GM19455 (cell line): ENCODE results near the gene DTD2.
A peak's percentile ranks its signal among the peaks of the same experiment; 100 is the strongest.
"Not testable (repeated sequence)": the region's sequence is repeated elsewhere in the genome, so short reads cannot be mapped to it uniquely, and the experiment has no call there.

Experiments used
- ATAC-seq: cut with Tn5 transposase; IDR thresholded peaks from one replicate; pipeline ENCODE4 v1.9.1; 2021; ENCODE audit not compliant: unreplicated experiment

Gene DTD2

DNA sequence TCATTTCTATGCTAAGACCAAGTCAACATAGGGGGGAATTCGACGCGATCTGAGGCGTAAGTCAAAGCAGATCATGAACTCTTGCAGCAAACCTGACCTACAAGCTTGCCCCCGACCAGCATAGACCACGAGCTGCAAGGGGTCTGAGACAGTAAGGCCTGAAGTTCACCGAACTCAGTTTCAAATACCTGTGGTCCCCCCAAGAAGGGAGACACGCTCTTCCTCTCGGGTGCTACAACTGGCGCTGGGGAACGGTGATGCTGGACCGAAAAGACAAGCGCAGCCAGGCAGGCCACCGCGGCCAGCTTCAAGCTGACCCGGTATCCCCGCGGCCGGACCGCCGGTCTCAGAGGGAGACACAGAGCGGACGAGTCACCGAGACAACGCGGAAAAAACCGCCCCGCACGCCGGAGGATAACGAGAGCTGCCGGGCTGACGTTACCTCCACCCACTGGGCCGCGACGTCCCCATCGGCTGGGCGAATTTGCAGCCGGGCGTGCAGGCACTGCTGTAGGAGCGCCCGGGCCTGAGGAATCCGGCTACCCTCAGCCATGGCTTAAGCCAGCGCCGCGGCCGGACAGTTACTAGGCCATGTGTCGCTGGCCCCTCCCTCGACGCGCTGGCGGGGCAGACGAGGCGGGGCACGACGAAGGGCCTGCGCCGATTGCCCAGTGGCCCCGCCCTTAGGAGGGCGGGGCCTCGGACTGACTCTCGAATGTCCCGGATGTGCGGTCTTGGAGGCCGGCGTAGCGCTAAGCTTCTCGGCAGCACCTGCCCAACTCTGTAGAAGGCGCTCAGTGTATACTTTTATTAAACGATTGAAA is at the start of gene DTD2:
TSS of gene DTD2 (minus strand) at position 666 of the 824 bp plus-strand sequence. CDS start at position 553, 113 bp downstream.
- peak; percentile 99 for ATAC-seq

DNA sequence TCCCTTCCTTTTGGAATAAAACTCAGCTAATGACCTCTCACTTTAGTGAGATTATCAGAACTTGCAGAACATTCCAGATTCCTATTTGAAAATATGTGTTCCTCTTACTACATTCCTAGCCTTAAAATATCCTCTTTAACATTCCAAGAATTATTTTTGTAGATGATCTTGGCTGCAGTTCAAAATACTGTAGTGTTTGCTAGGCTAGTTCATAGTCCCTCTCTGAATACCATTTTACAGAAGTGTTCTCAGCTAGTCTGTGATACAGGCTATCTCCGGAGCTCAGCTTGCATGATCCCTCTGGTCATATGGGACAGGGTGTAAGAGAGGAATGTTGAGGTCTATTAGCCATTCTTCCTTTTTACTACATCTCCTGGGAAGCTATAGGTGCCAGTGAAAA is 48.1 kb upstream of the DTD2 start:
- ATAC-seq: no peak

DNA sequence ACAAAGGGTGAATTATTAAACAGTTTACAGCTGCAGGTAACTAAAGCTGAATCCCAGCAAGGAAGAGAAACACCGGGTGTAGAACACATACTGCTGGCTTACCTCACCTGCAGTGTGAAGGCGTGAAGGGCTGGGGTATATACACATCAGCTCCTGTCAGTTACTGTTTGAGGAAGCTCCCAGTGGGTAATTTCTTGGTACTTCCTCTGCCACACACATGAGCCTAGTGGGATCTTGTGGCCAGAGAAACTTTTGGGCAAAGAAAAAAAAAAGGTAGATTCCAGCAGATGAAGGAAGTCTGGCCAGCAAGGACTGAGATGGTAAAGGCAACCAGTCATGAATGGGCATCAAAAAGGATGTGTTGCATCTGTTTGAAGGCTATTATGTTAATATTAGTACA is 44.6 kb upstream of the DTD2 start:
- no peak for ATAC-seq

DNA sequence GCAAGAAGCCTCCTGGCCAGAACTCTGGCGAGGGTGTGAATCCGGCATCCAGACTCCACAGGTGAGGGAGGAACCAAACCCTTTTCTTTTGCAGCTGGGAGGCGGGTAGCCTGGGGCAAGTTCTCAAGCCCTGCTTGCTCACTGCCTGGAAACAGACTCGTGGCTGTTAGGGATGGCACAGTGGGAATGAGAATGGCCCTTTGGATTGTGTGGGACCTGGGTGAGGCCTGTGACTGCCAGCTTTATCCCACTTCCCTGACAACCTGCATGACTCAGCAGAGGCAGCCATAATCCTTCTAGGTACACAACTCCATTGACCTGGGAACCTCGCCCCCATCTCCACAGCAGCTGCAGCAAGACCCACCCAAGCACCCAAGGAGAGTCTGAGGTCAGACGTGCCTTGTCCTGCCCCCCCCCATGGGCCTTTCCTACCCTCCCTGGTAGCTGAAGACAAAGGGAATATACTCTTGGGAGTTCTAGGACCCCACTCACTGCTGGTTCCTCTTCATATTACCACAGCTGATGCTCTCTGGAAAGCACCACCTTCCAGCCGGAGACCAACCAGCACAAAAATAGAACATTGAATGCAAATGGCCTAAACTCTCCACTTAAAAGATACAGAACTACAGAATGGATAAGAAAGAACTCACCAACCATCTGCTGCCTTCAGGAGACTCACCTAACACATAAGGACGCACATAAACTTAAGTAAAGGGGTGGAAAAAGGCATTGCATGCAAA is 35.6 kb upstream of the DTD2 start:
- no peak for ATAC-seq

DNA sequence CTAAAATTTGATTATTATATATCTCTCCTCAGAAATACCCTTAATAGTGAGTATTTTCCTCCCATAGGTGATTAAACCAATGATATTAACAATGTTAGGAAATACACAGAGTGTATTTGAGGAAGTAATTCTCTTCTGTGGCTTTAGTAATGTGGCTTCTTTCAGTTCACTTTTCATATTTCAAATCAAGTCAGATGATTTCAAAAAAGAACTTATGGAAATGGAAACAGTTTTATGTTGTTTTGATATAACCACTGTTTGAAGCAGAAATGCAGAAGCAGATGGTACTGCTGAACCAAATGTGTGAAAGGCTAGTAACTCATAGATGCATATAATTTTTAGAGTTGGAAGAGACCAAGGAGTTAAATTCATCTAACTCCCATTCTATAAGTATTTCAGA is 32.4 kb upstream of the DTD2 start:
- peak; percentile 49 for ATAC-seq

DNA sequence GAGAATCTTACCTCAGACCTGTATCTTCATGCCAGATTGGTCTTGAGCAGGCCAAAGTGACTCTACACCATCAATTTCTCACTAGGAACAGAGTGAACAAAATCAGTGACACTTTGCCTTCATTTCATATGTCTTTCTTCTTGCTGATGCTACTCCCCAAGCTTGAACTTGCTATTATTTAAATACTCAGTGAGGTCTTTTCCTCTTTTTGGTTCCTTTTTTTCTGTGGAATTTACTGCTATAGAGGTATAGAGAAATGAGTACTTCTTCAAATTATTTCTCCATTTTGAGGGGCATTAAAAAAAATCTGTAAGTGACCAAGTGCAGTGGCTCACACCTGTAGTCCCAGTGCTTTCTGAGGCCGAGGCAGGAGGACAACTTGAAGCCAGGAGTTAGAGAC is 30.6 kb upstream of the DTD2 start, which contains the start of gene GPR33:
TSS of gene GPR33 (minus strand) at position 154 of the 400 bp plus-strand sequence. CDS start 4,074 bp downstream, outside the sequence.
- no peak for ATAC-seq

DNA sequence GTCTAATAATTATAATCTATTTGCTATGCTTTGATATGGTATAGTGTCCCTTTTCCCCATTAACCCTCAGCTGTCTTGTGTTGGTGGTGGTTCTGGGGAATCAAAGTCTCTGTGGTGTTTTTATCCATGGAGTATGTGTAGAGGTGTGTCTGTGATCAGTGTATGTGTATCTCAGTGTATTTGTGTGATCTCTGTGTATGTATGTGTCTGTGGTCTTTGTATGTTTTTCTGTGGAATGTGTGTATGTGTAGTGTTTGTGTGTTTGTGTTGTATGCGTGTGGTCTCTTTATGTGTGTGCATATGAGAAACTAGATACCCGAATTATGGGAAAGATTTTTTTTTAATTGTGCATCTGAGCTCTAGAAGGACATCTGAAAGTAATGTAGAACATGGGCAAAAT is 29.5 kb upstream of the DTD2 start:
- ATAC-seq: no peak

- ATAC-seq: no peak
Observed at GRCh38 chr14:31484754-31485153, 27.4 kb upstream of the DTD2 start.

GRCh38 chr14:31480156-31480555 is 22.9 kb upstream of the DTD2 start:
- ATAC-seq: no peak

GRCh38 chr14:31479027-31479426 is 21.7 kb upstream of the DTD2 start:
- ATAC-seq: no peak

DNA sequence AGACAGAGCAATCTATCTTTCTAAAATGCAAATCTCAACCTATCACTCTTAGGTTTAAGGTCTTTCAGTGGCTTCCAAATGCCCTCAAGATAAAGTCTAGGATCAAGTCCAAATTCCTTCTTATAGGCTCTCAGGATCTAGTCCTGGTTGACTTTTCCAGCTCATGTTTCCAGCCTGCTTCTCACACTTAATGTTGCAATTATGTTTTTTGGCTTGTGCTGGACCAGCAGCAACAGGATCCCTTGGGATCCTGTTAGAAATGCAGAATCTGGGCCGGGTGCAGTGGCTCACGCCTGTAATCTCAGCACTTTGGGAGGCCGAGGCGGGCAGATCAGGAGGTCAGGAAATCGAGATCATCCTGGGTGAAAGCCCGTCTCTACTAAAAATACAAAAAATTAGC is 19.9 kb upstream of the DTD2 start:
- no peak for ATAC-seq

DNA sequence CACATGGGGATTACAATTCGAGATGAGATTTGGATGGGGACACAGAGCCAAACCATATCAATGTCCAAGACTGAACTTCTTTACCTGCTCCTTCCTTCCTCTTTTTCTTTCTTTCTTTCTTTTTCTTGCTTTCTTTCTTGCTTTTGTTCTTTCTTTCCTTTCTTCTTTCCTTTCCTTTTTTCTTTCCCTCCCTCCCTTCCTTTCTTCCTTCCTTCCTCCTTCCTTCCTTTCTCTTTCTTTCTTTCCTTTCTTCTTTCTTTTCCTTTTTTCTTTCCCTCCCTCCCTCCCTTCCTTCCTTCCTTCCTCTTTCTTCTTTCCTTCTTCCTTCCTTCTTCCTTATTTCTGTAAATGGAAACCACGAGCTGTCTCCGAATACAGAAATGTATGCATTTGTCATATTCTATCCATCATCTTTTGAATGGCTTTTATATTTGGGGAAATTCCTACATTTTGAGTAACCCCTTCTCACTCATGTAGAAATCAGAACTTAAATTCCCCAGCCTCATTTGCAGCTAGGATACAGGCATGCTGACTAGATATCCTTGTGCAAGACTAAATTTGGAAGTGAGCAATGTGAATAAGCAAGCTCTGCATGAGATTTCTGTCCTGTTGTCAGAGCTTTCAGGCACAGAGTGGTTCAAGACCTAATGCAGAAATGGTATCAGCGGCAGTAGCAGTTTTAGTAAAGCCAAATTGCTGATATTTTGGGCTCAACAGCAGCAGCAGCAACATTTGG is 19.0 kb upstream of the DTD2 start:
- ATAC-seq: no peak

GRCh38 chr14:31466554-31466953 is 9.2 kb upstream of the DTD2 start:
- ATAC-seq: no peak

DNA sequence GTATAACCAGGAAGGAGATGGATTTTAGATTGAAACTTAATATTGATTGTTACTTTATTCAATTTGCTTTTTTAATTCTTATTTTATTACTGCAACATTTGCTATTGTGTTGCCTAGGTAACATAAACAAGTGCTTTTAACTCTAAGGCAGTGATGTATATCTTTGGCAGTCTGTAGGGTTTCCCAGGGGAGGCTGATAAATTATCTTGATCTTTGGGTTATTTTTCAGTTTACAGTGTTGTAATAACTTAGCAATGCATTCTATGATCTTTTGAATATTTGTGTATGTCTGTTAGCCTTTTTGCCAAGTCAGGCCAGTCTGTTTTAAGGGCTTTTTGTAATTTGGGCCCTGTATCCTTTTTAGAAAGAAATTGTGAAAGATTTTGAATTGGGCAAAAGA is 7.8 kb upstream of the DTD2 start:
- no peak for ATAC-seq

DNA sequence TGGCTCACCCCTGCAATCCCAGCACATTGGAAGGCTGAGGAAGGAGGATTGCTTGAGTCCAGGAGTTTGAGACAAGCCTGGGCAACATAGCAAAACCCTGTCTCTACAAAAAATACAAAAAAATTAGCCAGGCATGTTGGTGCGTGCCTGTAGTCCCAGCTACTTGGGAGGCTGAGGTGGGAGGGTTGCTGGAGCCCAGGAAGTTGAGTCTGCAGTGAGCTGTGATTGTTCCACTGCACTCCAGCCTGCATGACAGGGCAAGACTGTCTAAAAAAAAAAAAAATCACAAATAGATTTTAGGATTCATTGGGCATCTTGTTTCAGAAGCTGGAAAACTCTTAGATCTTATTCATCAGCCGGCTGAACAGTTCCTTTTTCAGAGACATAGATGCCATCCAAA is 5.1 kb upstream of the DTD2 start:
- ATAC-seq: not testable (repeated sequence)

- ATAC-seq: no peak
Observed at GRCh38 chr14:31461545-31461944, 4.2 kb upstream of the DTD2 start.

GRCh38 chr14:31457665-31458659 is 656 bp upstream of the DTD2 start:
- peak; percentile 9 for ATAC-seq

GRCh38 chr14:31449971-31450610 is 7.2 kb downstream of the DTD2 start:
- ATAC-seq: no peak

DNA sequence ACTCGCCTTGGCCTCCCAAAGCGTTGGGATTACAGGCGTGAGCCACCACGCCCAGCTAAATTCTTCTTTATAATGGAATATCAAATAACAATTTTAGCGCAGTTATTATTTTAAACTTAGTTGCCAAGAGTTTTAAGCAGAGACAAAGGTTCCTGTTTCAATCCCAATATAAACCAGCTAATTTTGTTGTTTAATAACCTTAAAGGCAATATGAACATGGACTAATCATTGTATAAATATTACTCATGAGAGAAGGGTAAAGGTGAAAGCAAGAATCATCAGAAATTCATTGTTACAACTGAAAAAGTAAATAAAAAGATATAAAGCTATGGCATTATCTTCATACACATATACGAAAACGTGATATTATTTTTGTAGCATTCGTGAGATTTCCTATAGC is 8.2 kb downstream of the DTD2 start:
- ATAC-seq: no peak

- no peak for ATAC-seq
Observed at GRCh38 chr14:31445703-31446102, 11.6 kb downstream of the DTD2 start.
